Activated T-helper 2 cell treated with anti-CD3 and anti-CD28 coated beads, Interferon-gamma antibody, Interleukin-2, Interleukin-4, amounts not matched to agents 10 μg/mL and 5 μg/mL and 100 μg/mL, durations not matched to agents 14 hours and 24 hours and 36 hours (primary cell): Measurements from ENCODE around the gene CAST. TPM values are rescaled to one million over a fixed set of nuclear protein-coding genes. Genes with fewer than 3 reads are reported as not detected.

Experiments
- DNase-seq: peaks from one replicate; pipeline ENCODE4 v3.0.0; 2021; ENCODE audit warnings: low spot score
- H3K27ac Mint-ChIP-seq: one replicate; pipeline ENCODE4 v1.8.0; 2021; ENCODE audit warnings: mixed read lengths
- H3K27me3 Mint-ChIP-seq: one replicate; pipeline ENCODE4 v1.8.0; 2021; ENCODE audit warnings: low read depth, mixed read lengths
- H3K36me3 Mint-ChIP-seq: one replicate; pipeline ENCODE4 v1.8.0; 2021; ENCODE audit warnings: low read depth, mixed read lengths
- H3K4me1 Mint-ChIP-seq: one replicate; pipeline ENCODE4 v1.8.0; 2021; ENCODE audit warnings: low read depth, mixed read lengths
- H3K4me3 Mint-ChIP-seq: one replicate; pipeline ENCODE4 v1.8.0; 2021; ENCODE audit warnings: low read depth, mild to moderate bottlenecking, moderate library complexity, mixed read lengths
- H3K9me3 Mint-ChIP-seq: one replicate; pipeline ENCODE4 v1.8.0; 2021; ENCODE audit warnings: mixed read lengths
- intact Hi-C: fragments of 100-400 bp; cut with micrococcal nuclease; formaldehyde crosslinking; loops from one replicate; pipeline ENCODE4 v1.15.1; 2023
- total RNA-seq: library from RNA; stranded (reverse); gene quantifications from 2 replicates; pipeline ENCODE4 v1.2.3, GENCODE V29; 2022

The CAST gene
- total RNA-seq, 1 donor from 2014 or later: 110 TPM

- intact Hi-C loops: loop anchor here (1.0 to 2.0 kb wide), 2 partner anchors 8 to 48 kb away; no protein-coding TSS in a partner anchor
- peaks cover 55% of the 10 kb centered on the region for H3K4me1 Mint-ChIP-seq
- H3K27ac Mint-ChIP-seq: peak overlapping the region; percentile 91
Observed at GRCh38 chr5:96816411-96816939, 154.3 kb downstream of the CAST start.

GRCh38 chr5:96816991-96817390 is 154.8 kb downstream of the CAST start:
- intact Hi-C loops: loop anchor here (1.0 to 2.0 kb wide), 2 partner anchors 9 to 48 kb away; no protein-coding TSS in a partner anchor
- Mint-ChIP-seq H3K4me3 (peak overlapping the region; percentile 77), H3K27me3 (no peaks in the 10 kb centered on the region), H3K9me3 (no peaks in the 10 kb centered on the region), H3K27ac (peak overlapping the region; percentile 91), H3K36me3 (no peaks in the 10 kb centered on the region), H3K4me1 (peaks cover 54% of the 10 kb centered on the region)
- no peak for DNase-seq

More at GRCh38 chr5:96816411-96816939, 154.3 kb downstream of the CAST start:
- H3K4me3 Mint-ChIP-seq: peak overlapping the region; percentile 77
- no peaks in the 10 kb centered on the region for H3K36me3 Mint-ChIP-seq
- H3K27me3 Mint-ChIP-seq: no peaks in the 10 kb centered on the region
- no peaks in the 10 kb centered on the region for H3K9me3 Mint-ChIP-seq
- DNase-seq: peak; percentile 44

GRCh38 chr5:96817506-96817905 is 155.3 kb downstream of the CAST start:
- Mint-ChIP-seq H3K27ac (no peak overlapping the region), H3K4me3 (peak overlapping the region; percentile 77), H3K9me3 (no peaks in the 10 kb centered on the region), H3K4me1 (peaks cover 49% of the 10 kb centered on the region), H3K36me3 (no peaks in the 10 kb centered on the region), H3K27me3 (no peaks in the 10 kb centered on the region)
- intact Hi-C loops: loop anchor here (2.0 kb wide), 1 partner anchor 47 kb away; no protein-coding TSS in a partner anchor
- DNase-seq: no peak

- Mint-ChIP-seq H3K27me3 (no peaks in the 10 kb centered on the region), H3K9me3 (no peaks in the 10 kb centered on the region), H3K4me3 (no peak overlapping the region), H3K4me1 (peaks cover 50% of the 10 kb centered on the region), H3K27ac (no peak overlapping the region), H3K36me3 (no peaks in the 10 kb centered on the region)
- DNase-seq: no peak
- intact Hi-C loops: no loop called here
Observed at GRCh38 chr5:96818125-96818788, 156.1 kb downstream of the CAST start.

- Mint-ChIP-seq H3K36me3 (no peaks in the 10 kb centered on the region), H3K27ac (no peak overlapping the region), H3K9me3 (no peaks in the 10 kb centered on the region), H3K4me1 (peaks cover 55% of the 10 kb centered on the region), H3K4me3 (no peak overlapping the region), H3K27me3 (no peaks in the 10 kb centered on the region)
- DNase-seq: no peak
- intact Hi-C loops: no loop called here
Observed at GRCh38 chr5:96819806-96820205, 157.6 kb downstream of the CAST start.

- DNase-seq: no peak
- Mint-ChIP-seq H3K27me3 (peaks cover 7% of the 10 kb centered on the region), H3K9me3 (no peaks in the 10 kb centered on the region), H3K36me3 (no peaks in the 10 kb centered on the region), H3K4me1 (peaks cover 46% of the 10 kb centered on the region), H3K27ac (no peak overlapping the region), H3K4me3 (no peak overlapping the region)
- intact Hi-C loops: no loop called here
Observed at GRCh38 chr5:96821260-96821916, 159.2 kb downstream of the CAST start.

GRCh38 chr5:96822686-96823459 is 160.7 kb downstream of the CAST start:
- Mint-ChIP-seq H3K4me1 (peaks cover 32% of the 10 kb centered on the region), H3K27ac (no peak overlapping the region), H3K27me3 (peaks cover 12% of the 10 kb centered on the region), H3K36me3 (no peaks in the 10 kb centered on the region), H3K9me3 (no peaks in the 10 kb centered on the region), H3K4me3 (no peak overlapping the region)
- DNase-seq: no peak
- intact Hi-C loops: loop anchor here (2.0 kb wide), 1 partner anchor 16 kb away; the partner anchor contains the start of gene ERAP1

- intact Hi-C loops: loop anchor here (2.0 kb wide), 1 partner anchor 17 kb away; the partner anchor contains the start of gene ERAP1
Observed at GRCh38 chr5:96823900-96824380, 161.8 kb downstream of the CAST start.

More at GRCh38 chr5:96823900-96824380, 161.8 kb downstream of the CAST start:
- H3K4me1 Mint-ChIP-seq: peaks cover 26% of the 10 kb centered on the region
- no peak overlapping the region for H3K27ac Mint-ChIP-seq
- peaks cover 12% of the 10 kb centered on the region for H3K27me3 Mint-ChIP-seq
- H3K4me3 Mint-ChIP-seq: no peak overlapping the region
- no peak for DNase-seq
- H3K9me3 Mint-ChIP-seq: no peaks in the 10 kb centered on the region
- H3K36me3 Mint-ChIP-seq: no peaks in the 10 kb centered on the region

Other genes with a start within 250 kb of the CAST start
- gene PCSK1, start 229.1 kb upstream of the CAST start, total RNA-seq: not detected in 2 replicates
- 99.6 and 108 TPM in 2 replicates for gene ERAP1, start 145.6 kb downstream of the CAST start, total RNA-seq
- 46.8 and 49.3 TPM in 2 replicates for gene ERAP2, start 214.1 kb downstream of the CAST start, total RNA-seq